SK-N-MC (cell line): ENCODE measurements around the gene LOXL4.

Source experiments
- EZH2 ChIP-seq: fragments of 200-600 bp; sonication (generic); IDR thresholded peaks from one replicate; pipeline ENCODE4 v1.6.1; 2017; ENCODE audit warnings: antibody characterized with exemption
- FOXP2 ChIP-seq: optimal IDR thresholded peaks from 2 replicates; pipeline ENCODE3; 2011; ENCODE audit warnings: mild to moderate bottlenecking, moderate library complexity; ENCODE audit not compliant: insufficient read depth; ENCODE audit errors: extremely low read length, control extremely low read depth
- POLR2AphosphoS5 ChIP-seq: IDR thresholded peaks from 2 replicates; pipeline ENCODE4 v1.6.1; 2012; ENCODE audit warnings: mild to moderate bottlenecking, low read depth, low read length, borderline replicate concordance

- TF ChIP-seq POLR2AphosphoS5 (no peak), EZH2 (no peak), FOXP2 (no peak)
These were observed 4.9 kb downstream of the LOXL4 start for GRCh38 chr10:98263088-98263487.
